GM19455 (cell line): Measurements from ENCODE around the gene CTNND2.
"Not testable (repeated sequence)": the region's sequence is repeated elsewhere in the genome, so short reads cannot be mapped to it uniquely, and the experiment has no call there.

Experiments
- ATAC-seq: cut with Tn5 transposase; IDR thresholded peaks from one replicate; pipeline ENCODE4 v1.9.1; 2021; ENCODE audit not compliant: unreplicated experiment

Gene CTNND2

GRCh38 chr5:11679676-11680075 lies 224.6 kb downstream of the CTNND2 start:
- ATAC-seq, result no peak

GRCh38 chr5:11675184-11675583 lies 229.1 kb downstream of the CTNND2 start:
- no peak for ATAC-seq

GRCh38 chr5:11672385-11673085 lies 231.7 kb downstream of the CTNND2 start:
- ATAC-seq, result no peak

GRCh38 chr5:11658376-11658775 lies 245.9 kb downstream of the CTNND2 start:
- no peak for ATAC-seq

GRCh38 chr5:11656916-11657315 lies 247.3 kb downstream of the CTNND2 start:
- no peak for ATAC-seq

GRCh38 chr5:11655681-11656080 lies 248.6 kb downstream of the CTNND2 start:
- no peak for ATAC-seq

- ATAC-seq, result no peak
Observed at GRCh38 chr5:11650936-11651335, 253.3 kb downstream of the CTNND2 start.

- ATAC-seq, result no peak
Observed at GRCh38 chr5:11646141-11646540, 258.1 kb downstream of the CTNND2 start.

- no peak for ATAC-seq
Observed at GRCh38 chr5:11642438-11642837, 261.8 kb downstream of the CTNND2 start.

GRCh38 chr5:11640158-11640873 lies 263.9 kb downstream of the CTNND2 start:
- ATAC-seq, result no peak

- no peak for ATAC-seq
Observed at GRCh38 chr5:11622785-11623184, 281.5 kb downstream of the CTNND2 start.

GRCh38 chr5:11620172-11620571 lies 284.1 kb downstream of the CTNND2 start:
- ATAC-seq, result no peak

- ATAC-seq, result no peak
Observed at GRCh38 chr5:11619339-11620024, 284.8 kb downstream of the CTNND2 start.

GRCh38 chr5:11617080-11617479 lies 287.2 kb downstream of the CTNND2 start:
- no peak for ATAC-seq

- not testable (repeated sequence) for ATAC-seq
Observed at GRCh38 chr5:11616624-11617023, 287.6 kb downstream of the CTNND2 start.

GRCh38 chr5:11611011-11611410 lies 293.2 kb downstream of the CTNND2 start:
- no peak for ATAC-seq

- no peak for ATAC-seq
Observed at GRCh38 chr5:11609570-11610303, 294.5 kb downstream of the CTNND2 start.

- ATAC-seq, result no peak
Observed at GRCh38 chr5:11608530-11608929, 295.7 kb downstream of the CTNND2 start.

GRCh38 chr5:11607944-11608483 lies 296.2 kb downstream of the CTNND2 start:
- ATAC-seq, result no peak

GRCh38 chr5:11602298-11602697 lies 301.9 kb downstream of the CTNND2 start:
- ATAC-seq, result no peak

GRCh38 chr5:11599499-11599898 lies 304.7 kb downstream of the CTNND2 start:
- no peak for ATAC-seq
